H1 (cell line): Measurements from ENCODE around the gene CCDC183. TPM values are rescaled to one million over a fixed set of nuclear protein-coding genes. Genes with fewer than 3 reads are reported as not detected.

Experiments
- CEBPB ChIP-seq: IDR thresholded peaks from 2 replicates; pipeline ENCODE4 v1.6.1; 2012; ENCODE audit warnings: low read depth, low read length
- CHD2 ChIP-seq: IDR thresholded peaks from 2 replicates; pipeline ENCODE4 v1.6.1; 2012; ENCODE audit warnings: low read length, improper control_type of control experiment
- CTCF ChIP-seq, 3 experiments: IDR thresholded peaks; 1 replicate in 2 of 3; 2 replicates in 1 of 3; pipeline versions ENCODE4 v1.5.1 to v1.6.1; 2011; ENCODE audit warnings: low read length in 3 of 3, mild to moderate bottlenecking in 3 of 3, inconsistent platforms in 2 of 3, low read depth in 1 of 3, moderate library complexity in 1 of 3; ENCODE audit not compliant: insufficient read depth in 1 of 3; ENCODE audit errors: control extremely low read depth in 1 of 3
- EZH2 ChIP-seq: fragments of 200-600 bp; sonication (generic); IDR thresholded peaks from 2 replicates; pipeline ENCODE4 v1.7.1; 2012; ENCODE audit warnings: low read depth, mild to moderate bottlenecking, moderate library complexity, low read length, inconsistent platforms; ENCODE audit not compliant: severe bottlenecking
- JUN ChIP-seq: IDR thresholded peaks from 2 replicates; pipeline ENCODE4 v1.6.1; 2011; ENCODE audit warnings: low read depth, mild to moderate bottlenecking, improper control_type of control experiment, low read length
- KDM1A ChIP-seq: fragments of 200-600, 300-600 bp; sonication (generic); IDR thresholded peaks from 2 replicates; pipeline ENCODE4 v1.7.1; 2016; ENCODE audit warnings: mild to moderate bottlenecking, low read length, borderline replicate concordance
- KDM5A ChIP-seq: fragments of 200-600 bp; IDR thresholded peaks from 2 replicates; pipeline ENCODE4 v1.7.1; 2012; ENCODE audit warnings: mild to moderate bottlenecking, low read length, inconsistent platforms, mixed read lengths
- MAFK ChIP-seq: IDR thresholded peaks from 2 replicates; pipeline ENCODE4 v1.6.1; 2012; ENCODE audit warnings: low read depth, mild to moderate bottlenecking, improper control_type of control experiment, low read length
- SP1 ChIP-seq: IDR thresholded peaks from 2 replicates; pipeline ENCODE4 v1.6.1; 2011; ENCODE audit warnings: low read depth, low read length
- TBP ChIP-seq: IDR thresholded peaks from 2 replicates; pipeline ENCODE4 v1.6.1; 2011; ENCODE audit warnings: low read depth, low read length, improper control_type of control experiment
- USF2 ChIP-seq: IDR thresholded peaks from 2 replicates; pipeline ENCODE4 v1.6.1; 2011; ENCODE audit warnings: low read length, improper control_type of control experiment
- polyA plus RNA-seq, 7 experiments: library from polyadenylated mRNA; depleted of rRNA in 3 of 7; stranded (reverse) in 5 of 7; unstranded in 2 of 7; fragments of >200 nt in 5 of 7; fragments of 200-250 nt in 2 of 7; gene quantifications; 1 replicate in 5 of 7; 2 replicates in 1 of 7; 4 replicates in 1 of 7; pipeline versions ENCODE4 v1.2.1 to v1.2.3, GENCODE V29; 2011 to 2013; ENCODE audit warnings: missing spikeins in 2 of 7, mixed read lengths in 2 of 7
- total RNA-seq: library from RNA; stranded (reverse); fragmentation: NEBNext Ultra II Directional; extraction: Animal tissue kit (Norgen Biotek cat#: 25700); gene quantifications from 2 replicates; pipeline ENCODE4 v1.2.1, GENCODE V29; 2021

Gene CCDC183
- total and polyA plus RNA-seq, 2 of the 8 experiments (the other 6 are each of a cell fraction or from before 2014, with no cell fraction given) = 0.51 to 1.6 TPM

GRCh38 chr9:136751814-136752213 is 44.3 kb upstream of the CCDC183 start (continued):
- TF ChIP-seq CTCF (IDR thresholded peaks at IDR 0.05; ENCODE audit: control extremely low read depth in 1 of 3, insufficient read depth in 1 of 3, low read depth in 1 of 3, low read length in 3 of 3) (no peak), KDM1A (no peak), CHD2 (no peak), JUN (no peak), MAFK (no peak), KDM5A (no peak), CEBPB (no peak), TBP (no peak), EZH2 (no peak), SP1 (no peak), USF2 (no peak)
